Neural progenitor cell (in vitro differentiated cells): ENCODE results near the gene NOP14.

Experiments
- CTCF ChIP-seq: fragments of 200-600 bp; sonication (generic); IDR thresholded peaks from 2 replicates; pipeline ENCODE4 v1.5.1; 2017; ENCODE audit warnings: antibody characterized with exemption, mild to moderate bottlenecking
- EZH2 ChIP-seq: fragments of 200-600 bp; sonication (generic); IDR thresholded peaks from 2 replicates; pipeline ENCODE4 v1.6.1; 2017; ENCODE audit warnings: antibody characterized with exemption, mild to moderate bottlenecking, moderate library complexity
- EZH2phosphoT487 ChIP-seq: fragments of 200-600 bp; sonication (generic); IDR thresholded peaks from 2 replicates; pipeline ENCODE4 v1.6.1; 2017; ENCODE audit warnings: antibody characterized with exemption

GRCh38 chr4:2941138-2942036, 21.8 kb downstream of the NOP14 start:
- TF ChIP-seq CTCF: no peak
- TF ChIP-seq EZH2phosphoT487: no peak
- no peak for TF ChIP-seq EZH2
